Glutamatergic neuron (in vitro differentiated cells): ENCODE results near the gene GNPDA2. TPM values are rescaled to one million over a fixed set of nuclear protein-coding genes. Genes with fewer than 3 reads are reported as not detected.
A peak's percentile ranks its signal among the peaks of the same experiment; 100 is the strongest.

Experiments used
- DNase-seq: peaks from one replicate; pipeline ENCODE4 v3.0.0; 2022
- H3K27ac Mint-ChIP-seq: one replicate; pipeline ENCODE4 v1.8.0; 2020; ENCODE audit warnings: mild to moderate bottlenecking, mixed read lengths, inconsistent platforms; ENCODE audit not compliant: unreplicated experiment
- H3K27me3 Mint-ChIP-seq: one replicate; pipeline ENCODE4 v1.8.0; 2020; ENCODE audit warnings: mild to moderate bottlenecking, moderate library complexity, mixed read lengths, inconsistent platforms; ENCODE audit not compliant: unreplicated experiment
- H3K36me3 Mint-ChIP-seq: one replicate; pipeline ENCODE4 v1.8.0; 2020; ENCODE audit warnings: mild to moderate bottlenecking, mixed read lengths, inconsistent platforms; ENCODE audit not compliant: unreplicated experiment
- H3K4me1 Mint-ChIP-seq: one replicate; pipeline ENCODE4 v1.8.0; 2020; ENCODE audit warnings: mild to moderate bottlenecking, low read depth, mixed read lengths, inconsistent platforms; ENCODE audit not compliant: unreplicated experiment
- H3K4me3 Mint-ChIP-seq: one replicate; pipeline ENCODE4 v1.8.0; 2020; ENCODE audit warnings: mild to moderate bottlenecking, mixed read lengths, inconsistent platforms; ENCODE audit not compliant: unreplicated experiment
- H3K9me3 Mint-ChIP-seq: one replicate; pipeline ENCODE4 v1.8.0; 2020; ENCODE audit warnings: mild to moderate bottlenecking, moderate library complexity, mixed read lengths, inconsistent platforms; ENCODE audit not compliant: unreplicated experiment
- CTCF ChIP-seq: fragments of 200-600 bp; sonication (generic); IDR thresholded peaks from one replicate; pipeline ENCODE4 v1.5.0; 2021; ENCODE audit not compliant: partially characterized antibody, unreplicated experiment
- total RNA-seq: library from RNA; stranded (reverse); fragmentation: NEBNext Ultra II Directional; extraction: Animal tissue kit (Norgen Biotek cat#: 25700); gene quantifications from one replicate; pipeline ENCODE4 v1.2.1, GENCODE V29; 2021; ENCODE audit not compliant: unreplicated experiment

Gene GNPDA2
- total RNA-seq, 1 donor from 2014 or later = 10.1 TPM

DNA sequence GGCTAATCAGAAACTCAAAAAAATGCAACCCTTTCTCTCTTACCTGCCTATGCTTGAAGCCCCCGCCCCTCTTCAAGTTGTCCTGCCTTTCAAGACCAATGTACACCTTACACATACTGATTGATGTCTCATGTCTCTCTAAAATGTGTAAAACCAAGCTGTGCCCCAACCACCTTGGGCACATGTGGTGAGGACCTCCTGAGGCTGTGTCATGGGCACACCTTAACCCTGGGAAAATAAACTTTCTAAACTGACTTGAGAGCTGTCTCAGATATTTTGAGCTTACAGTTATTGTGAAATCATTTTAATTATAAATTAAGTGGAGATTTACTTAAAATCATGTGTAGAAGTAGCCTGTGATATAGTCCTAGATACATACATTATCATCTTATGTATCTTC is 25.9 kb downstream of the GNPDA2 start:
- no peak overlapping the region for H3K4me3 Mint-ChIP-seq
- H3K27ac Mint-ChIP-seq = no peak overlapping the region
- DNase-seq = no peak
- H3K36me3 Mint-ChIP-seq = no peaks in the 10 kb centered on the region
- H3K9me3 Mint-ChIP-seq = no peaks in the 10 kb centered on the region
- no peaks in the 10 kb centered on the region for H3K27me3 Mint-ChIP-seq
- no peak for TF ChIP-seq CTCF
- H3K4me1 Mint-ChIP-seq = no peaks in the 10 kb centered on the region

GRCh38 chr4:44684648-44685047 is 41.7 kb downstream of the GNPDA2 start:
- Mint-ChIP-seq H3K27me3 (no peaks in the 10 kb centered on the region), H3K27ac (no peak overlapping the region), H3K9me3 (no peaks in the 10 kb centered on the region), H3K4me3 (no peak overlapping the region), H3K36me3 (no peaks in the 10 kb centered on the region), H3K4me1 (peaks cover 4% of the 10 kb centered on the region)
- no peak for DNase-seq
- TF ChIP-seq CTCF = no peak

GRCh38 chr4:44679060-44679459 is 47.3 kb downstream of the GNPDA2 start:
- TF ChIP-seq CTCF = no peak
- Mint-ChIP-seq H3K27ac (peak overlapping the region; percentile 94), H3K4me3 (peak overlapping the region; percentile 97), H3K9me3 (peaks cover 5% of the 10 kb centered on the region), H3K36me3 (no peaks in the 10 kb centered on the region), H3K4me1 (peaks cover 10% of the 10 kb centered on the region), H3K27me3 (no peaks in the 10 kb centered on the region)
- no peak for DNase-seq

- no peaks in the 10 kb centered on the region for H3K27me3 Mint-ChIP-seq
- H3K27ac Mint-ChIP-seq = peak within 1 kb of the TSS; percentile 96
- H3K4me1 Mint-ChIP-seq = peaks cover 10% of the 10 kb centered on the region
- H3K4me3 Mint-ChIP-seq = peak within 1 kb of the TSS; percentile 97
- no peaks in the 10 kb centered on the region for H3K36me3 Mint-ChIP-seq
- H3K9me3 Mint-ChIP-seq = peaks cover 5% of the 10 kb centered on the region
- peak; percentile 89 for DNase-seq
- TF ChIP-seq CTCF = no peak
These were observed 48.0 kb downstream of the GNPDA2 start, which contains the start of gene GUF1 for GRCh38 chr4:44678094-44679041. Gene GUF1 (plus strand): TSS chr4:44678420. CDS start chr4:44678623, 203 bp downstream.

- Mint-ChIP-seq H3K27me3 (no peaks in the 10 kb centered on the region), H3K36me3 (no peaks in the 10 kb centered on the region), H3K9me3 (peaks cover 5% of the 10 kb centered on the region), H3K27ac (no peak overlapping the region), H3K4me1 (peaks cover 7% of the 10 kb centered on the region), H3K4me3 (no peak overlapping the region)
- no peak for DNase-seq
- TF ChIP-seq CTCF = no peak
These were observed 51.0 kb downstream of the GNPDA2 start for GRCh38 chr4:44675366-44675765.
